SK-N-SH (cell line): Measurements from ENCODE around the gene SPTLC1. TPM values are rescaled to one million over a fixed set of nuclear protein-coding genes. Genes with fewer than 3 reads are reported as not detected.

Experiments used
- CTCF ChIA-PET: fragments of 300-600, 350-600 bp; formaldehyde crosslinking; extraction: SDS; loops from one replicate; lab custom pipeline; 2021; lab: Yijun Ruan, JAX
- POLR2A ChIA-PET: fragments of 350-600 bp; sonication (Branson Sonifier 250); formaldehyde crosslinking; extraction: SDS; loops from one replicate; lab custom pipeline; 2020; ENCODE audit warnings: antibody characterized with exemption, inconsistent platforms; lab: Yijun Ruan, JAX
- DNase-seq: peaks from one replicate; pipeline ENCODE4 v3.0.0; 2012
- H2AFZ ChIP-seq: fragments of 200-600 bp; sonication (generic); 2 replicates; pipeline ENCODE4 v1.8.1; 2016; ENCODE audit warnings: antibody characterized with exemption, mild to moderate bottlenecking, low read depth
- H3F3A ChIP-seq: fragments of 200-600 bp; sonication (generic); replicated peaks from 2 replicates; pipeline ENCODE3; 2016; ENCODE audit warnings: antibody characterized with exemption, mild to moderate bottlenecking; ENCODE audit not compliant: insufficient read depth
- H3K27ac ChIP-seq, 2 experiments: fragments of 200-500 bp in 1 of 2; fragments of 200-600 bp in 1 of 2; sonication (Bioruptor generic) in 1 of 2; sonication (generic), shearing (Covaris generic) in 1 of 2; 2 replicates each; pipeline versions ENCODE4 v1.5.1 to v1.6.1; 2014 to 2016; ENCODE audit warnings: low read depth in 2 of 2, inconsistent platforms in 1 of 2, low read length in 1 of 2, mild to moderate bottlenecking in 1 of 2, mixed read lengths in 1 of 2
- H3K27me3 ChIP-seq: fragments of 200-600 bp; sonication (generic), shearing (Covaris generic); 2 replicates; pipeline ENCODE4 v1.6.1; 2016; ENCODE audit warnings: mixed run types; ENCODE audit not compliant: insufficient read depth
- H3K36me3 ChIP-seq, 2 experiments: fragments of 200-500 bp in 1 of 2; fragments of 200-600 bp in 1 of 2; sonication (Bioruptor generic) in 1 of 2; sonication (generic) in 1 of 2; replicated peaks in 1 of 2; 2 replicates each; pipeline versions ENCODE3 to v1.5.1; 2014 to 2016; ENCODE audit warnings: low read length in 1 of 2, mild to moderate bottlenecking in 1 of 2; ENCODE audit not compliant: insufficient read depth in 2 of 2, control insufficient read depth in 1 of 2
- H3K4me1 ChIP-seq, 2 experiments: fragments of 200-500 bp in 1 of 2; fragments of 200-600 bp in 1 of 2; sonication (Bioruptor generic) in 1 of 2; sonication (generic), shearing (Covaris generic) in 1 of 2; 2 replicates each; pipeline versions ENCODE4 v1.5.1 to v1.6.1; 2014 to 2016; ENCODE audit warnings: low read depth in 1 of 2, low read length in 1 of 2, mixed run types in 1 of 2; ENCODE audit not compliant: insufficient read depth in 2 of 2, control insufficient read depth in 1 of 2
- H3K4me2 ChIP-seq: fragments of 200-600 bp; sonication (generic), shearing (Covaris generic); 2 replicates; pipeline ENCODE4 v1.6.1; 2017; ENCODE audit warnings: mixed run types
- H3K4me3 ChIP-seq, 2 experiments: fragments of 200-500 bp in 1 of 2; fragments of 200-600 bp in 1 of 2; sonication (Bioruptor generic) in 1 of 2; sonication (generic), shearing (Covaris generic) in 1 of 2; 2 replicates each; pipeline versions ENCODE4 v1.5.1 to v1.8.1; 2014 to 2016; ENCODE audit warnings: low read depth in 2 of 2, inconsistent platforms in 1 of 2, low read length in 1 of 2, mild to moderate bottlenecking in 1 of 2, mixed read lengths in 1 of 2, moderate library complexity in 1 of 2
- H3K79me2 ChIP-seq: fragments of 200-600 bp; sonication (generic); 2 replicates; pipeline ENCODE4 v1.8.1; 2017; ENCODE audit warnings: mild to moderate bottlenecking; ENCODE audit not compliant: insufficient read depth
- H3K9ac ChIP-seq: fragments of 200-600 bp; sonication (generic); 2 replicates; pipeline ENCODE4 v1.6.1; 2017; ENCODE audit warnings: mixed run types
- H3K9me2 ChIP-seq: fragments of 200-600 bp; sonication (generic); 2 replicates; pipeline ENCODE4 v1.6.1; 2017; ENCODE audit warnings: mixed run types
- H3K9me3 ChIP-seq: fragments of 200-600 bp; sonication (generic); 2 replicates; pipeline ENCODE4 v1.6.1; 2017; ENCODE audit warnings: mixed run types, mild to moderate bottlenecking, moderate library complexity
- H4K20me1 ChIP-seq: fragments of 200-600 bp; sonication (generic); 2 replicates; pipeline ENCODE4 v1.6.1; 2017; ENCODE audit warnings: mild to moderate bottlenecking, mixed run types; ENCODE audit not compliant: insufficient read depth
- EP300 ChIP-seq, 2 experiments: IDR thresholded peaks; 2 replicates each; pipeline versions ENCODE4 v1.4.0 to v1.6.1; 2012; ENCODE audit warnings: borderline replicate concordance in 1 of 2, low read depth in 1 of 2, low read length in 1 of 2
- EZH2phosphoT487 ChIP-seq: fragments of 200-600 bp; sonication (generic); IDR thresholded peaks from 2 replicates; pipeline ENCODE4 v1.6.1; 2017; ENCODE audit warnings: low read depth, mixed run types, mild to moderate bottlenecking, antibody characterized with exemption, moderate library complexity, borderline replicate concordance
- GATA2 ChIP-seq: sonication (generic); formaldehyde crosslinking; IDR thresholded peaks from 2 replicates; pipeline ENCODE4 v1.5.0; 2020; ENCODE audit warnings: mild to moderate bottlenecking, missing genetic modification reagents
- MEF2A ChIP-seq: IDR thresholded peaks from 2 replicates; pipeline ENCODE4 v1.4.0; 2012; ENCODE audit warnings: low read depth, borderline replicate concordance
- MXI1 ChIP-seq: IDR thresholded peaks from 2 replicates; pipeline ENCODE4 v1.6.1; 2012; ENCODE audit warnings: mild to moderate bottlenecking, low read depth, low read length, improper control_type of control experiment
- NRF1 ChIP-seq: IDR thresholded peaks from 2 replicates; pipeline ENCODE4 v1.6.1; 2012; ENCODE audit warnings: low read depth, mild to moderate bottlenecking, low read length
- POLR2AphosphoS5 ChIP-seq: IDR thresholded peaks from 2 replicates; pipeline ENCODE4 v1.6.1; 2012; ENCODE audit warnings: low read depth, low read length
- RCOR1 ChIP-seq: fragments of 150-350 bp; IDR thresholded peaks from 2 replicates; pipeline ENCODE4 v1.6.1; 2017; ENCODE audit warnings: antibody characterized with exemption, low read length
- SIN3A ChIP-seq: IDR thresholded peaks from 2 replicates; pipeline ENCODE4 v1.6.1; 2012; ENCODE audit warnings: low read depth, mild to moderate bottlenecking, low read length, moderate library complexity, borderline replicate concordance
- SMC3 ChIP-seq: IDR thresholded peaks from 2 replicates; pipeline ENCODE4 v1.6.1; 2012; ENCODE audit warnings: low read depth, low read length, improper control_type of control experiment
- TAF1 ChIP-seq: IDR thresholded peaks from 2 replicates; pipeline ENCODE4 v1.6.1; 2012; ENCODE audit warnings: low read depth, mild to moderate bottlenecking, low read length, moderate library complexity, borderline replicate concordance
- TEAD4 ChIP-seq: IDR thresholded peaks from 2 replicates; pipeline ENCODE4 v1.4.0; 2012; ENCODE audit warnings: mild to moderate bottlenecking, borderline replicate concordance; ENCODE audit not compliant: insufficient read depth
- USF2 ChIP-seq: fragments of 150-350 bp; IDR thresholded peaks from 2 replicates; pipeline ENCODE4 v1.6.1; 2017; ENCODE audit warnings: antibody characterized with exemption, low read length, low read depth, borderline replicate concordance
- WGBS: methylation state at CpG from one replicate; pipeline ENCODE4 v1.1.6; 2017; ENCODE audit warnings: low lambda C conversion rate; 5-methylcytosine and 5-hydroxymethylcytosine counted together
- polyA plus RNA-seq, 3 experiments: library from polyadenylated mRNA; depleted of rRNA; stranded (reverse); fragments of >200 nt; gene quantifications; 2 replicates each; pipeline ENCODE4 v1.2.3, GENCODE V29; 2012
- TF ChIP-seq, protein P1 (sequence below): fragments of 200-600 bp; sonication (generic); IDR thresholded peaks from 2 replicates; pipeline ENCODE4 v1.6.1; 2017; ENCODE audit warnings: antibody characterized with exemption, mild to moderate bottlenecking, moderate library complexity
- TF ChIP-seq, protein P2 (sequence below): IDR thresholded peaks from 2 replicates; pipeline ENCODE4 v1.6.1; 2012; ENCODE audit warnings: mild to moderate bottlenecking, low read depth, low read length, moderate library complexity
- TF ChIP-seq, protein P3 (sequence below): IDR thresholded peaks from 2 replicates; pipeline ENCODE4 v1.4.0; 2012; ENCODE audit warnings: low read depth, borderline replicate concordance
- TF ChIP-seq, protein P4 (sequence below): fragments of 150-350 bp; IDR thresholded peaks from 2 replicates; pipeline ENCODE4 v1.6.1; 2016; ENCODE audit warnings: mild to moderate bottlenecking, low read depth, low read length

SPTLC1 gene
- polyA plus RNA-seq, 1 of the 3 experiments (the other 2 are of a cell fraction), result 53.9 TPM

GRCh38 chr9:92036756-92037155, 78.5 kb downstream of the SPTLC1 start:
- H3K4me3 ChIP-seq, result no peak overlapping the region
- H3K27ac ChIP-seq, result no peak overlapping the region
- no peaks in the 10 kb centered on the region for H3K9me2 ChIP-seq
- H2AFZ ChIP-seq, result no peak overlapping the region
- H4K20me1 ChIP-seq, result no peaks in the 10 kb centered on the region
- CTCF ChIA-PET, result interaction anchor here (0.8 kb wide), 1 partner anchor 32 kb away, joined by 3 read pairs; no protein-coding TSS in a partner anchor
- H3K9ac ChIP-seq, result no peak overlapping the region
- TF ChIP-seq NRF1, result no peak
- no peak for TF ChIP-seq SMC3
- no peak for TF ChIP-seq TAF1
- TF ChIP-seq, protein P1, sequence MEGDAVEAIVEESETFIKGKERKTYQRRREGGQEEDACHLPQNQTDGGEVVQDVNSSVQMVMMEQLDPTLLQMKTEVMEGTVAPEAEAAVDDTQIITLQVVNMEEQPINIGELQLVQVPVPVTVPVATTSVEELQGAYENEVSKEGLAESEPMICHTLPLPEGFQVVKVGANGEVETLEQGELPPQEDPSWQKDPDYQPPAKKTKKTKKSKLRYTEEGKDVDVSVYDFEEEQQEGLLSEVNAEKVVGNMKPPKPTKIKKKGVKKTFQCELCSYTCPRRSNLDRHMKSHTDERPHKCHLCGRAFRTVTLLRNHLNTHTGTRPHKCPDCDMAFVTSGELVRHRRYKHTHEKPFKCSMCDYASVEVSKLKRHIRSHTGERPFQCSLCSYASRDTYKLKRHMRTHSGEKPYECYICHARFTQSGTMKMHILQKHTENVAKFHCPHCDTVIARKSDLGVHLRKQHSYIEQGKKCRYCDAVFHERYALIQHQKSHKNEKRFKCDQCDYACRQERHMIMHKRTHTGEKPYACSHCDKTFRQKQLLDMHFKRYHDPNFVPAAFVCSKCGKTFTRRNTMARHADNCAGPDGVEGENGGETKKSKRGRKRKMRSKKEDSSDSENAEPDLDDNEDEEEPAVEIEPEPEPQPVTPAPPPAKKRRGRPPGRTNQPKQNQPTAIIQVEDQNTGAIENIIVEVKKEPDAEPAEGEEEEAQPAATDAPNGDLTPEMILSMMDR, result no peak
- TF ChIP-seq, protein P2, sequence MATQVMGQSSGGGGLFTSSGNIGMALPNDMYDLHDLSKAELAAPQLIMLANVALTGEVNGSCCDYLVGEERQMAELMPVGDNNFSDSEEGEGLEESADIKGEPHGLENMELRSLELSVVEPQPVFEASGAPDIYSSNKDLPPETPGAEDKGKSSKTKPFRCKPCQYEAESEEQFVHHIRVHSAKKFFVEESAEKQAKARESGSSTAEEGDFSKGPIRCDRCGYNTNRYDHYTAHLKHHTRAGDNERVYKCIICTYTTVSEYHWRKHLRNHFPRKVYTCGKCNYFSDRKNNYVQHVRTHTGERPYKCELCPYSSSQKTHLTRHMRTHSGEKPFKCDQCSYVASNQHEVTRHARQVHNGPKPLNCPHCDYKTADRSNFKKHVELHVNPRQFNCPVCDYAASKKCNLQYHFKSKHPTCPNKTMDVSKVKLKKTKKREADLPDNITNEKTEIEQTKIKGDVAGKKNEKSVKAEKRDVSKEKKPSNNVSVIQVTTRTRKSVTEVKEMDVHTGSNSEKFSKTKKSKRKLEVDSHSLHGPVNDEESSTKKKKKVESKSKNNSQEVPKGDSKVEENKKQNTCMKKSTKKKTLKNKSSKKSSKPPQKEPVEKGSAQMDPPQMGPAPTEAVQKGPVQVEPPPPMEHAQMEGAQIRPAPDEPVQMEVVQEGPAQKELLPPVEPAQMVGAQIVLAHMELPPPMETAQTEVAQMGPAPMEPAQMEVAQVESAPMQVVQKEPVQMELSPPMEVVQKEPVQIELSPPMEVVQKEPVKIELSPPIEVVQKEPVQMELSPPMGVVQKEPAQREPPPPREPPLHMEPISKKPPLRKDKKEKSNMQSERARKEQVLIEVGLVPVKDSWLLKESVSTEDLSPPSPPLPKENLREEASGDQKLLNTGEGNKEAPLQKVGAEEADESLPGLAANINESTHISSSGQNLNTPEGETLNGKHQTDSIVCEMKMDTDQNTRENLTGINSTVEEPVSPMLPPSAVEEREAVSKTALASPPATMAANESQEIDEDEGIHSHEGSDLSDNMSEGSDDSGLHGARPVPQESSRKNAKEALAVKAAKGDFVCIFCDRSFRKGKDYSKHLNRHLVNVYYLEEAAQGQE, result no peak
- TF ChIP-seq MEF2A, result no peak
- TF ChIP-seq SIN3A, result no peak
- no peak for TF ChIP-seq POLR2AphosphoS5
- TF ChIP-seq, protein P3, sequence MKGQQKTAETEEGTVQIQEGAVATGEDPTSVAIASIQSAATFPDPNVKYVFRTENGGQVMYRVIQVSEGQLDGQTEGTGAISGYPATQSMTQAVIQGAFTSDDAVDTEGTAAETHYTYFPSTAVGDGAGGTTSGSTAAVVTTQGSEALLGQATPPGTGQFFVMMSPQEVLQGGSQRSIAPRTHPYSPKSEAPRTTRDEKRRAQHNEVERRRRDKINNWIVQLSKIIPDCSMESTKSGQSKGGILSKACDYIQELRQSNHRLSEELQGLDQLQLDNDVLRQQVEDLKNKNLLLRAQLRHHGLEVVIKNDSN, result no peak
- no peak for TF ChIP-seq EZH2phosphoT487
- no peak for TF ChIP-seq USF2
- TF ChIP-seq, protein P4, sequence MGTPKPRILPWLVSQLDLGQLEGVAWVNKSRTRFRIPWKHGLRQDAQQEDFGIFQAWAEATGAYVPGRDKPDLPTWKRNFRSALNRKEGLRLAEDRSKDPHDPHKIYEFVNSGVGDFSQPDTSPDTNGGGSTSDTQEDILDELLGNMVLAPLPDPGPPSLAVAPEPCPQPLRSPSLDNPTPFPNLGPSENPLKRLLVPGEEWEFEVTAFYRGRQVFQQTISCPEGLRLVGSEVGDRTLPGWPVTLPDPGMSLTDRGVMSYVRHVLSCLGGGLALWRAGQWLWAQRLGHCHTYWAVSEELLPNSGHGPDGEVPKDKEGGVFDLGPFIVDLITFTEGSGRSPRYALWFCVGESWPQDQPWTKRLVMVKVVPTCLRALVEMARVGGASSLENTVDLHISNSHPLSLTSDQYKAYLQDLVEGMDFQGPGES, result no peak
- no peak for TF ChIP-seq GATA2 (CRISPR knock-in tag)
- TF ChIP-seq RCOR1, result no peak
- TF ChIP-seq TEAD4, result no peak
- no peak for TF ChIP-seq MXI1
- no peak for TF ChIP-seq EP300 (IDR thresholded peaks at IDR 0.05; ENCODE audit: borderline replicate concordance in 1 of 2, low read depth in 1 of 2, low read length in 1 of 2)
- peaks cover 4% of the 10 kb centered on the region for H3K9me3 ChIP-seq
- H3K4me1 ChIP-seq, result peaks cover 0 to 8% of the 10 kb centered on the region in 2 experiments; a peak in 1 of 4 replicates
- peaks cover 48 to 67% of the 10 kb centered on the region in 2 experiments for H3K36me3 ChIP-seq
- POLR2A ChIA-PET, result no interaction called here
- H3F3A ChIP-seq, result no peaks in the 10 kb centered on the region
- no peaks in the 10 kb centered on the region for H3K79me2 ChIP-seq
- WGBS, result 89% methylated on average over 2 of the region's 2 CpGs
- H3K27me3 ChIP-seq, result no peaks in the 10 kb centered on the region
- H3K4me2 ChIP-seq, result no peak overlapping the region
- DNase-seq, result no peak
